K562 (cell line): ENCODE results near the gene MAGI2. TPM values are rescaled to one million over a fixed set of nuclear protein-coding genes. Genes with fewer than 3 reads are reported as not detected.

Source experiments
- ATAC-seq: fragments of 200-7000 bp; cut with Tn5 transposase; 3 replicates; pipeline ENCODE4 v1.9.1; 2020; ENCODE audit warnings: moderate library complexity
- BruUV-seq: library from RNA; stranded (reverse); fragments of 400-500 nt; replicated peaks from 2 replicates; lab custom pipeline; 2021; lab: Mats Ljungman, UMichigan
- CTCF ChIA-PET: fragments of 300-600 bp; formaldehyde crosslinking; extraction: SDS; loops from one replicate; lab custom pipeline; 2021; ENCODE audit warnings: low intra/inter-chr PET ratio; lab: Yijun Ruan, JAX
- POLR2A ChIA-PET: fragments of 300-600, 350-650 bp; sonication (Branson Sonifier 250); formaldehyde crosslinking; extraction: SDS; loops from one replicate; lab custom pipeline; 2021; ENCODE audit warnings: antibody characterized with exemption, inconsistent platforms; lab: Yijun Ruan, JAX
- DNase-seq, 4 experiments: peaks; one replicate each; pipeline versions ENCODE4 v3.0.0 to v3.0.0-alpha.2; 2011 to 2018; ENCODE audit warnings: low spot score in 3 of 4, mixed read lengths in 3 of 4; ENCODE audit errors: extremely low read depth in 1 of 4
- FAIRE-seq: peaks from 2 replicates; lab custom pipeline; 2011; peaks lifted over from hg19 to GRCh38; lab: Jason Lieb, UNC
- H2AFZ ChIP-seq: 2 replicates; pipeline ENCODE4 v1.6.0; 2011; ENCODE audit warnings: low read depth, low read length, control low read depth, inconsistent platforms
- H3K27ac ChIP-seq: fragments of 200-600 bp; 3 replicates; pipeline ENCODE4 v1.8.0; 2011; ENCODE audit warnings: low read depth, mild to moderate bottlenecking, control low read depth, inconsistent platforms, low read length, moderate library complexity, mixed read lengths; ENCODE audit errors: extremely low read depth
- H3K27me3 ChIP-seq, 2 experiments: fragments of 300-600 bp in 1 of 2; 2 replicates in 1 of 2; 3 replicates in 1 of 2; pipeline versions ENCODE4 v1.6.0 to v1.8.0; 2011; ENCODE audit warnings: inconsistent platforms in 2 of 2, low read length in 2 of 2, mild to moderate bottlenecking in 1 of 2, mixed read lengths in 1 of 2, moderate library complexity in 1 of 2; ENCODE audit not compliant: control insufficient read depth in 2 of 2, insufficient read depth in 2 of 2
- H3K36me3 ChIP-seq: fragments of 300-600 bp; 3 replicates; pipeline ENCODE4 v1.8.0; 2011; ENCODE audit warnings: mild to moderate bottlenecking, low read length, inconsistent platforms; ENCODE audit not compliant: control insufficient read depth, insufficient read depth
- H3K4me1 ChIP-seq, 2 experiments: fragments of 200-600 bp in 1 of 2; replicated peaks in 1 of 2; 2 replicates in 1 of 2; 3 replicates in 1 of 2; pipeline versions ENCODE4 v1.5.1 to v1.8.0; 2011; ENCODE audit warnings: inconsistent platforms in 2 of 2, low read length in 2 of 2, mild to moderate bottlenecking in 1 of 2, mixed read lengths in 1 of 2, moderate library complexity in 1 of 2; ENCODE audit not compliant: control insufficient read depth in 2 of 2, insufficient read depth in 2 of 2
- H3K4me2 ChIP-seq: 2 replicates; pipeline ENCODE4 v1.6.1; 2011; ENCODE audit warnings: low read length, control low read depth, inconsistent platforms, mixed read lengths; ENCODE audit not compliant: insufficient read depth
- H3K4me3 ChIP-seq: fragments of 200-600 bp; sonication (generic), shearing (Covaris generic); 2 replicates; pipeline ENCODE4 v1.5.1; 2016; ENCODE audit warnings: control low read depth, inconsistent platforms
- H3K79me2 ChIP-seq: fragments of 200-600 bp; 3 replicates; pipeline ENCODE4 v1.8.0; 2011; ENCODE audit warnings: low read length, inconsistent platforms; ENCODE audit not compliant: control insufficient read depth, insufficient read depth
- H3K9ac ChIP-seq, 2 experiments: 2 replicates each; pipeline versions ENCODE4 v1.6.0 to v1.6.1; 2011; ENCODE audit warnings: low read depth in 2 of 2, low read length in 2 of 2, control low read depth in 1 of 2, inconsistent platforms in 1 of 2, mild to moderate bottlenecking in 1 of 2, mixed read lengths in 1 of 2; ENCODE audit not compliant: insufficient read depth in 1 of 2
- H3K9me1 ChIP-seq: one replicate; pipeline ENCODE4 v1.6.0; 2011; ENCODE audit warnings: inconsistent platforms, mild to moderate bottlenecking, low read length, moderate library complexity; ENCODE audit not compliant: control insufficient read depth, insufficient read depth
- H3K9me3 ChIP-seq: replicated peaks from 2 replicates; pipeline ENCODE4 v1.5.1; 2011; ENCODE audit warnings: low read depth, low read length, inconsistent platforms; ENCODE audit not compliant: control insufficient read depth, insufficient read depth
- H4K20me1 ChIP-seq: replicated peaks from 2 replicates; pipeline ENCODE4 v1.6.1; 2011; ENCODE audit warnings: low read length, inconsistent platforms, mixed read lengths; ENCODE audit not compliant: control insufficient read depth, insufficient read depth
- ETV1 ChIP-seq: fragments of 450-650 bp; conservative IDR thresholded peaks from 2 replicates; pipeline ENCODE4 v1.6.1; 2016; ENCODE audit warnings: missing genetic modification characterization, control low read depth, low read depth, missing compliant biosample characterization
- HCFC1 ChIP-seq: IDR thresholded peaks from 2 replicates; pipeline ENCODE4 v1.6.1; 2012; ENCODE audit warnings: low read depth, low read length, improper control_type of control experiment
- NFXL1 ChIP-seq: fragments of 450-650 bp; formaldehyde crosslinking; IDR thresholded peaks from 2 replicates; pipeline ENCODE4 v1.4.0; 2021; ENCODE audit warnings: mild to moderate bottlenecking
- ZNF124 ChIP-seq: sonication (generic); formaldehyde crosslinking; IDR thresholded peaks from 2 replicates; pipeline ENCODE4 v1.8.1; 2022; ENCODE audit warnings: missing genetic modification reagents
- ZNF280A ChIP-seq: fragments of 450-650 bp; IDR thresholded peaks from 2 replicates; pipeline ENCODE4 v1.6.1; 2018; ENCODE audit warnings: mild to moderate bottlenecking, low read depth; ENCODE audit not compliant: partially characterized antibody
- ZNF764 ChIP-seq: fragments of 250-450 bp; sonication (Bioruptor Pico); IDR thresholded peaks from 2 replicates; pipeline ENCODE4 v1.4.0; 2020; ENCODE audit warnings: low read depth, mild to moderate bottlenecking, moderate library complexity
- in situ Hi-C: fragments of 300-500 bp; cut with MboI; formaldehyde crosslinking; loops from 4 replicates; pipeline ENCODE4 v1.15.0; 2018; ENCODE audit warnings: inconsistent platforms, mixed read lengths
- intact Hi-C: fragments of 100-400 bp; cut with micrococcal nuclease; formaldehyde crosslinking; loops from 2 replicates; pipeline ENCODE4 v1.14.2; 2022
- polyA plus RNA-seq, 8 experiments: library from polyadenylated mRNA; depleted of rRNA in 4 of 8; stranded (reverse) in 5 of 8; unstranded in 3 of 8; fragments of >200 nt; fragmentation: Nextera tagmentation in 2 of 8; fragmentation: Illumina TruSeq in 1 of 8; extraction: Ambion mirVana in 2 of 8; extraction: Trizol in 1 of 8; gene quantifications; 2 replicates each; pipeline versions ENCODE4 v1.2.1 to v1.2.3, GENCODE V29; 2011 to 2014; ENCODE audit warnings: inconsistent platforms in 1 of 8, missing spikeins in 1 of 8
- total RNA-seq, 7 experiments: library from RNA; depleted of rRNA in 6 of 7; stranded (reverse); fragments of >200 nt in 6 of 7; fragmentation: Illumina TruSeq in 2 of 7; extraction: Trizol in 2 of 7; gene quantifications; 2 replicates each; pipeline versions ENCODE4 v1.2.1 to v1.2.3, GENCODE V29; 2011 to 2021; ENCODE audit warnings: low replicate concordance in 1 of 7

Gene MAGI2
- total and polyA plus RNA-seq, 9 of the 15 experiments (the other 6 are each of a cell fraction or from before 2014, with no cell fraction given), result 0.27 to 1.4 (median 0.70) TPM

DNA sequence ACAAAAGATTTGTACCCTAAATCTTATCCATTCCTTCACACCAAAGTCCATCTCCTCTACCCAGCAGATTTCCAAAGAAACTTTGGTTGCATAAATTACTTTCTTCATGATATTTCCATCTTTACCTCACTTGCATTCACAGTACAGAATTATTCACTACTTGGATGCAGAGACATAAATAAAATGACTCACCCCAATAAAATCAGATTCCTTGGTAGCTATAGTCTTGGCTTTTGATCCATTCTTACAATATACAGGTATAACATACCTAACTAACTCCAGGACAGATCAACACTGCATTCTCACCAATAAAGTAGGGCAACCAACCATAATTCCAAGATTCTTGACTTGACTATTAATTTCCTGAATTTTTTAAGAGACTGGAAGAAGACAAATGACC, 815.1 kb downstream of the MAGI2 start:
- H3K9ac ChIP-seq, result no peak overlapping the region
- CTCF ChIA-PET, result no interaction called here
- no TSS peak for BruUV-seq
- ATAC-seq (no peak), DNase-seq (no peak), FAIRE-seq (no peak)
- POLR2A ChIA-PET, result no interaction called here
- H3K9me3 ChIP-seq, result no peaks in the 10 kb centered on the region
- no peaks in the 10 kb centered on the region for H3K36me3 ChIP-seq
- no peak for TF ChIP-seq NFXL1 (CRISPR knock-in tag)
- TF ChIP-seq ZNF764 (CRISPR knock-in tag), result no peak
- no peak for TF ChIP-seq ZNF124
- TF ChIP-seq HCFC1, result no peak
- no peak for TF ChIP-seq ETV1 (tag)
- TF ChIP-seq ZNF280A, result no peak
- no peak overlapping the region for H2AFZ ChIP-seq
- H3K4me1 ChIP-seq, result no peaks in the 10 kb centered on the region
- intact Hi-C loops, result no loop called here
- H3K27me3 ChIP-seq, result no peaks in the 10 kb centered on the region
- in situ Hi-C loops, result no loop called here
- H3K9me1 ChIP-seq, result no peaks in the 10 kb centered on the region
- H4K20me1 ChIP-seq, result no peaks in the 10 kb centered on the region
- no peak overlapping the region for H3K27ac ChIP-seq
- H3K4me2 ChIP-seq, result no peak overlapping the region
- no peaks in the 10 kb centered on the region for H3K79me2 ChIP-seq
- no peak overlapping the region for H3K4me3 ChIP-seq
